HepG2 (cell line): Measurements from ENCODE around the gene NEDD8. TPM values are rescaled to one million over a fixed set of nuclear protein-coding genes. Genes with fewer than 3 reads are reported as not detected.
A peak's percentile ranks its signal among the peaks of the same experiment; 100 is the strongest.

Experiments
- DMAP1 ChIP-seq: IDR thresholded peaks from 2 replicates; pipeline ENCODE4 v1.6.1; 2016
- HNRNPL ChIP-seq: fragments of 200-400 bp; formaldehyde crosslinking; IDR thresholded peaks from 2 replicates; pipeline ENCODE4 v1.6.1; 2017; ENCODE audit warnings: mild to moderate bottlenecking, low read depth, low read length
- IRF2 ChIP-seq: IDR thresholded peaks from 2 replicates; pipeline ENCODE4 v1.6.1; 2018; ENCODE audit warnings: missing genetic modification reagents, missing compliant biosample characterization
- KLF15 ChIP-seq: sonication (generic); formaldehyde crosslinking; IDR thresholded peaks from 2 replicates; pipeline ENCODE4 v1.8.1; 2023; ENCODE audit warnings: borderline replicate concordance, mild to moderate bottlenecking, inconsistent platforms, missing genetic modification reagents, mixed read lengths
- LCORL ChIP-seq, 2 experiments: fragments of 450-650 bp in 1 of 2; sonication (generic) in 1 of 2; formaldehyde crosslinking in 1 of 2; IDR thresholded peaks; 2 replicates each; pipeline versions ENCODE4 v1.5.0 to v1.6.1; 2017 to 2020; ENCODE audit warnings: antibody characterized with exemption in 1 of 2, missing genetic modification reagents in 1 of 2
- MTF2 ChIP-seq: sonication (generic); formaldehyde crosslinking; IDR thresholded peaks from 2 replicates; pipeline ENCODE4 v1.5.0; 2020; ENCODE audit warnings: missing genetic modification reagents, borderline replicate concordance
- RXRB ChIP-seq: IDR thresholded peaks from 2 replicates; pipeline ENCODE4 v1.6.1; 2016; ENCODE audit warnings: borderline replicate concordance, missing genetic modification reagents, missing compliant biosample characterization
- SP4 ChIP-seq: sonication (generic); formaldehyde crosslinking; IDR thresholded peaks from 2 replicates; pipeline ENCODE4 v1.8.1; 2023; ENCODE audit warnings: mild to moderate bottlenecking, missing genetic modification reagents
- ZNF20 ChIP-seq: sonication (generic); formaldehyde crosslinking; IDR thresholded peaks from 2 replicates; pipeline ENCODE4 v1.4.0; 2020; ENCODE audit warnings: mild to moderate bottlenecking, moderate library complexity, missing genetic modification reagents
- ZNF205 ChIP-seq: IDR thresholded peaks from 2 replicates; pipeline ENCODE4 v1.6.1; 2018; ENCODE audit warnings: missing biosample characterization, missing genetic modification reagents
- ZNF235 ChIP-seq: sonication (generic); formaldehyde crosslinking; IDR thresholded peaks from 2 replicates; pipeline ENCODE4 v1.8.1; 2023; ENCODE audit warnings: mild to moderate bottlenecking, missing genetic modification reagents, borderline replicate concordance
- ZNF496 ChIP-seq: sonication (generic); formaldehyde crosslinking; IDR thresholded peaks from 2 replicates; pipeline ENCODE4 v1.8.1; 2023; ENCODE audit warnings: mild to moderate bottlenecking, moderate library complexity, missing genetic modification reagents; ENCODE audit not compliant: insufficient replicate concordance
- ZNF562 ChIP-seq: sonication (generic); formaldehyde crosslinking; IDR thresholded peaks from 2 replicates; pipeline ENCODE4 v1.8.0; 2022; ENCODE audit warnings: missing genetic modification reagents, borderline replicate concordance
- polyA plus RNA-seq, 8 experiments: library from polyadenylated mRNA; depleted of rRNA in 3 of 8; stranded (reverse) in 7 of 8; unstranded in 1 of 8; fragments of >200 nt; fragmentation: Illumina TruSeq in 4 of 8; extraction: Trizol in 4 of 8; gene quantifications; 2 replicates each; pipeline versions ENCODE4 v1.2.1 to v1.2.3, GENCODE V29; 2011 to 2016; ENCODE audit warnings: low read depth in 4 of 8, missing spikeins in 1 of 8, mixed read lengths in 1 of 8; ENCODE audit not compliant: insufficient read depth in 1 of 8
- total RNA-seq, 5 experiments: library from RNA; depleted of rRNA; stranded (reverse); fragments of >200 nt; fragmentation: Illumina TruSeq; extraction: Trizol; gene quantifications; 2 replicates each; pipeline ENCODE4 v1.2.3, GENCODE V29; 2016; ENCODE audit warnings: low read depth in 1 of 5
- TF ChIP-seq, protein P1 (sequence below): IDR thresholded peaks from 2 replicates; pipeline ENCODE4 v1.6.1; 2012; ENCODE audit warnings: low read depth, low read length, improper control_type of control experiment
- TF ChIP-seq, protein P2 (sequence below): sonication (generic); formaldehyde crosslinking; IDR thresholded peaks from 2 replicates; pipeline ENCODE4 v1.9.0; 2021; ENCODE audit warnings: missing genetic modification reagents, borderline replicate concordance
- TF ChIP-seq, protein P3 (sequence below): sonication (generic); formaldehyde crosslinking; conservative IDR thresholded peaks from 2 replicates; pipeline ENCODE4 v1.8.0; 2022; ENCODE audit warnings: low read depth, missing genetic modification reagents

Gene NEDD8
- total and polyA plus RNA-seq, 2 of the 13 experiments (the other 11 are each of a cell fraction or from before 2014, with no cell fraction given) = 535 to 713 TPM

DNA sequence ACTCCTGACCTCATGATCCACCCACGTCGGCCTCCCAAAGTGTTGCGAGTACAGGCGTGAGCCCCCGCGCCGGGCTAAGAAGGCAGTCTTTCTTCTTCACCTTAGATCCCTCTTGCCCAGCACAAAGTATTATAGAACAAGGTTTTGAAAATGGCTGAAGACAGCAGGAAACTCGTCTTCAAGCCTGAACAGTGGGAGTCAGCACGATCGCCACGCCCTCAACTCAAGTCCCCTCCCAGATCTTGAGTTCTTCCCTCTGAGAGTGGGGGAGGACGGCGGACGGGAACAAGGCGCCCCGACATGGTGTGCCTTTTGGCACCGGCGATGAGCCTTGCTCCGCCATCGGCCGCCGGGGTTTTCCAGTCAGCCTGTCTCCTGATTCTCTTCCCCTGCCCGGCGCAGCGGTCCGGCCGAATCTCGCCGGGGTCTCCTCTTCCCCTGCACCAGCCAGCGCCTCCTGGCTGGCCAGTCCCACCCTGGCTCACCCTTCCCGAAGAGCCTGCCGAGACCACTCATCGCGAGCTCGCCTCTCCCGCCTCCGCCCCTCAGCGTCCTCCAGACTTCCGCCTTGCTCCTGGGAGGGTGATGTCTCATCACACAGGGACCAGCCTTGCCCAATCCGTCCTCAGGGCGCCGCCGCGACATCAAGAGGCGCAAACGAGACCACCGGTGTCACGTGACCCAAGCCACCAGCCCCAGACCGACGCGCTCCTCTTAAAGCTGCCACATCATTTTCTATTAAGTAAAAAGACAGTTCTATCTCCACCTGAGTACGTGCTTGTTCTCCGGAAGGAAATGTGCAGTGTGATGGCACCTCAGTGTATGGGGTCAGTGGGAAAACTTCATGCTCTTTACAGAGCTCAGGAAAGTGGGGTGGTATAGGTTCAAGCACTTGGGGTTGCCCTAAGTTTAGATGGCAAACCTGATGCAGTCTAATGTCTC is 19.0 kb downstream of the NEDD8 start, which contains the start of gene CHMP4A (continued):
- TF ChIP-seq, protein P1, sequence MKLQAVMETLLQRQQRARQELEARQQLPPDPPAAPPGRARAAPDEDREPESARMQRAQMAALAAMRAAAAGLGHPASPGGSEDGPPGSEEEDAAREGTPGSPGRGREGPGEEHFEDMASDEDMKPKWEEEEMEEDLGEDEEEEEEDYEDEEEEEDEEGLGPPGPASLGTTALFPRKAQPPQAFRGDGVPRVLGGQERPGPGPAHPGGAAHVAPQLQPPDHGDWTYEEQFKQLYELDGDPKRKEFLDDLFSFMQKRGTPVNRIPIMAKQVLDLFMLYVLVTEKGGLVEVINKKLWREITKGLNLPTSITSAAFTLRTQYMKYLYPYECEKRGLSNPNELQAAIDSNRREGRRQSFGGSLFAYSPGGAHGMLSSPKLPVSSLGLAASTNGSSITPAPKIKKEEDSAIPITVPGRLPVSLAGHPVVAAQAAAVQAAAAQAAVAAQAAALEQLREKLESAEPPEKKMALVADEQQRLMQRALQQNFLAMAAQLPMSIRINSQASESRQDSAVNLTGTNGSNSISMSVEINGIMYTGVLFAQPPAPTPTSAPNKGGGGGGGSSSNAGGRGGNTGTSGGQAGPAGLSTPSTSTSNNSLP = no peak; the same call in 1 of the 2 replicates
- TF ChIP-seq ZNF562 (no peak), SP4 (CRISPR knock-in tag) (peak; percentile 92), MTF2 (CRISPR knock-in tag) (0 out of 2 replicates have a peak, but pooled peaks have one; percentile 36), KLF15 (CRISPR knock-in tag) (peak; percentile 90; the same call in 1 of the 2 replicates), ZNF496 (CRISPR knock-in tag) (no peak), ZNF205 (peak; percentile 22; the same call in 1 of the 2 replicates), LCORL (IDR thresholded peaks at IDR 0.05) (peak; percentile 95), LCORL (CRISPR knock-in tag; IDR thresholded peaks at IDR 0.05) (peak; percentile 87), RXRB (CRISPR knock-in tag) (peak; percentile 89), DMAP1 (CRISPR knock-in tag) (peak; percentile 98), ZNF235 (CRISPR knock-in tag) (peak; percentile 94; the same call in 1 of the 2 replicates), IRF2 (CRISPR knock-in tag) (peak; percentile 99), HNRNPL (peak; percentile 76), ZNF20 (CRISPR knock-in tag) (peak; percentile 3; the same call in 1 of the 2 replicates)
- TF ChIP-seq, protein P2, sequence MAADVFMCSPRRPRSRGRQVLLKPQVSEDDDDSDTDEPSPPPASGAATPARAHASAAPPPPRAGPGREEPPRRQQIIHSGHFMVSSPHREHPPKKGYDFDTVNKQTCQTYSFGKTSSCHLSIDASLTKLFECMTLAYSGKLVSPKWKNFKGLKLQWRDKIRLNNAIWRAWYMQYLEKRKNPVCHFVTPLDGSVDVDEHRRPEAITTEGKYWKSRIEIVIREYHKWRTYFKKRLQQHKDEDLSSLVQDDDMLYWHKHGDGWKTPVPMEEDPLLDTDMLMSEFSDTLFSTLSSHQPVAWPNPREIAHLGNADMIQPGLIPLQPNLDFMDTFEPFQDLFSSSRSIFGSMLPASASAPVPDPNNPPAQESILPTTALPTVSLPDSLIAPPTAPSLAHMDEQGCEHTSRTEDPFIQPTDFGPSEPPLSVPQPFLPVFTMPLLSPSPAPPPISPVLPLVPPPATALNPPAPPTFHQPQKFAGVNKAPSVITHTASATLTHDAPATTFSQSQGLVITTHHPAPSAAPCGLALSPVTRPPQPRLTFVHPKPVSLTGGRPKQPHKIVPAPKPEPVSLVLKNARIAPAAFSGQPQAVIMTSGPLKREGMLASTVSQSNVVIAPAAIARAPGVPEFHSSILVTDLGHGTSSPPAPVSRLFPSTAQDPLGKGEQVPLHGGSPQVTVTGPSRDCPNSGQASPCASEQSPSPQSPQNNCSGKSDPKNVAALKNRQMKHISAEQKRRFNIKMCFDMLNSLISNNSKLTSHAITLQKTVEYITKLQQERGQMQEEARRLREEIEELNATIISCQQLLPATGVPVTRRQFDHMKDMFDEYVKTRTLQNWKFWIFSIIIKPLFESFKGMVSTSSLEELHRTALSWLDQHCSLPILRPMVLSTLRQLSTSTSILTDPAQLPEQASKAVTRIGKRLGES (CRISPR knock-in tag) = no peak
- TF ChIP-seq, protein P3, sequence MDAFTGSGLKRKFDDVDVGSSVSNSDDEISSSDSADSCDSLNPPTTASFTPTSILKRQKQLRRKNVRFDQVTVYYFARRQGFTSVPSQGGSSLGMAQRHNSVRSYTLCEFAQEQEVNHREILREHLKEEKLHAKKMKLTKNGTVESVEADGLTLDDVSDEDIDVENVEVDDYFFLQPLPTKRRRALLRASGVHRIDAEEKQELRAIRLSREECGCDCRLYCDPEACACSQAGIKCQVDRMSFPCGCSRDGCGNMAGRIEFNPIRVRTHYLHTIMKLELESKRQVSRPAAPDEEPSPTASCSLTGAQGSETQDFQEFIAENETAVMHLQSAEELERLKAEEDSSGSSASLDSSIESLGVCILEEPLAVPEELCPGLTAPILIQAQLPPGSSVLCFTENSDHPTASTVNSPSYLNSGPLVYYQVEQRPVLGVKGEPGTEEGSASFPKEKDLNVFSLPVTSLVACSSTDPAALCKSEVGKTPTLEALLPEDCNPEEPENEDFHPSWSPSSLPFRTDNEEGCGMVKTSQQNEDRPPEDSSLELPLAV (CRISPR knock-in tag) = no peak
